ENCODE measurements around the gene SLC16A6. TPM values are rescaled to one million over a fixed set of nuclear protein-coding genes. Genes with fewer than 3 reads are reported as not detected.

The SLC16A6 gene
- polyA plus RNA-seq, 1 of the 3 experiments (the other 2 are of a cell fraction): not detected

DNA sequence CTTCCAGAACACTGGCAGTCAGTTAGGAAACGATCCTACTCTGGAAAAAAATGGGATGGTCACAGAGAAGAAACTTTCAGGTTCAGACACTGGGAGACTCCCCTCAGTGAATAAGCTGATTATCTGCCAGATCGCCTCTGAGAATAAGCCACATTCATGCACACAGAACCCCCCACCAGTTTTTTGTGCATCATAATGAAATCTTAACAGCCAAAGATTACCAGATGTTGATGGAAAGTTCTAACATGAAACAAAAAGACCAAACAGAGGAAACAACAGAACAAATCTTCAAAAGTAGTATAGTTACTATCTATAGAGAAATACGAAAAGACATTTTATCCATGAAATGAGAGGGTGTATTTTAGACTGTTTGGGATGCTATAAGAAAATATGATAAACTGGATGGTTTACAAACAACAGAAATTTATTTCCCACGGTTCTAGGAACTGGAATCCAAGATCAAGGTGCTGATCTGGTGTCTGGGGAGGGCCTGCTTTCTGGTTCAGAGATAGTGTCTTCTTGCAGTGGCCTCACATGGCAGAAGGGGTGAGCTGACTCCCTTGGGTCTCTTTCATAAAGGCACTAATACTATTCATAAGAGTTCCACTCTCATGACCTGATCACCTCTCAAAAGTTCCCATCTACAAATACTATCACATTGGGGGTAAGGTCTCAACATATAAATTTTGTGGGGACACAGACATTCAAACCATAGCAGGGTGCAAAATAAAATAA is 51.1 kb downstream of the SLC16A6 start:
- WGBS (ENCODE audit: low lambda C conversion rate): 67% methylated on average over 4 of the region's 4 CpGs
- Histone ChIP-seq H3K79me2 (ENCODE audit: insufficient read depth) (no peaks in the 10 kb centered on the region), H3K4me2 (no peak overlapping the region), H3K36me3 (replicated peaks in 1 of 2; ENCODE audit: control insufficient read depth in 1 of 2, insufficient read depth in 2 of 2, low read length in 1 of 2) (no peaks in the 10 kb centered on the region), H3K4me3 (ENCODE audit: low read depth in 2 of 2, low read length in 1 of 2) (no peak overlapping the region), H3K9ac (no peak overlapping the region), H3K27ac (ENCODE audit: low read depth in 2 of 2, low read length in 1 of 2) (no peak overlapping the region), H3F3A (replicated peaks; ENCODE audit: insufficient read depth) (peaks cover 4% of the 10 kb centered on the region), H3K27me3 (ENCODE audit: insufficient read depth) (no peaks in the 10 kb centered on the region), H4K20me1 (ENCODE audit: insufficient read depth) (no peaks in the 10 kb centered on the region), H3K4me1 (ENCODE audit: control insufficient read depth in 1 of 2, insufficient read depth in 2 of 2, low read depth in 1 of 2, low read length in 1 of 2) (peaks cover 0 to 2% of the 10 kb centered on the region in 2 experiments; a peak in 1 of 4 replicates), H2AFZ (ENCODE audit: low read depth) (no peak overlapping the region), H3K9me3 (no peaks in the 10 kb centered on the region), H3K9me2 (no peaks in the 10 kb centered on the region)
- TF ChIP-seq SIN3A (IDR thresholded peaks at IDR 0.05; ENCODE audit: borderline replicate concordance, low read depth, low read length) (no peak), CHD2 (IDR thresholded peaks at IDR 0.05; ENCODE audit: low read length, partially characterized antibody) (no peak)
- TF ChIP-seq, protein P1, sequence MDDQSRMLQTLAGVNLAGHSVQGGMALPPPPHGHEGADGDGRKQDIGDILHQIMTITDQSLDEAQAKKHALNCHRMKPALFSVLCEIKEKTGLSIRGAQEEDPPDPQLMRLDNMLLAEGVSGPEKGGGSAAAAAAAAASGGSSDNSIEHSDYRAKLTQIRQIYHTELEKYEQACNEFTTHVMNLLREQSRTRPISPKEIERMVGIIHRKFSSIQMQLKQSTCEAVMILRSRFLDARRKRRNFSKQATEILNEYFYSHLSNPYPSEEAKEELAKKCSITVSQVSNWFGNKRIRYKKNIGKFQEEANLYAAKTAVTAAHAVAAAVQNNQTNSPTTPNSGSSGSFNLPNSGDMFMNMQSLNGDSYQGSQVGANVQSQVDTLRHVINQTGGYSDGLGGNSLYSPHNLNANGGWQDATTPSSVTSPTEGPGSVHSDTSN (IDR thresholded peaks at IDR 0.05): no peak
- ChIA-PET CTCF (interaction anchor here (0.6 kb wide), 1 partner anchor 26 kb away, joined by 3 read pairs; no protein-coding TSS in a partner anchor), POLR2A (no interaction called here)
- DNase-seq: no peak

DNA sequence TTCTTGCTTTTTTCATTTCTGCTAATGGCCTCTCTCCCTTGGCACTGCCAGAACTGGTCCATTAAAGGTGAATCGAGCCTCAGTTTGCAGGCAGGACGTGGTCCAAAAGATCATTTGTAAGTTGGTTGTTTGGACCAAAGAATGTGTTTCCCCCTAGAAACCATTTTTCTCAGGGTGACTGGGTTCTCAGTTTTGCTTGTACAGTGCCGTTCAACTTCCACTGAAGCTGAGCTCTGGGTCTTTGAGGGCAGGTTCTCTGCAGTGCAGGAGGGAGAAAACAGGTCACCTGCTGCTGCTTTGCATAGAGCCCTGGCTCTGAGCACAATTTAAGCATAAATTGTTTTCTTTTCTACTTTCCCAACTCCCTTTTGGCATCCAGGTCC is 52.1 kb downstream of the SLC16A6 start:
- H3K9me2 ChIP-seq: no peaks in the 10 kb centered on the region
- H3K9ac ChIP-seq: no peak overlapping the region
- 87% methylated on average over 3 of the region's 3 CpGs for WGBS (ENCODE audit: low lambda C conversion rate)
- TF ChIP-seq TEAD4 (IDR thresholded peaks at IDR 0.05; ENCODE audit: borderline replicate concordance, insufficient read depth) (no peak), SIN3A (IDR thresholded peaks at IDR 0.05; ENCODE audit: borderline replicate concordance, low read depth, low read length) (no peak)
- H3K27me3 ChIP-seq (ENCODE audit: insufficient read depth): no peaks in the 10 kb centered on the region
- H4K20me1 ChIP-seq (ENCODE audit: insufficient read depth): no peaks in the 10 kb centered on the region
- CTCF ChIA-PET: interaction anchor here (1.0 to 2.1 kb wide), 2 partner anchors 33 to 66 kb away, joined by 3 to 8 read pairs; no protein-coding TSS in a partner anchor
- H3K4me1 ChIP-seq (ENCODE audit: control insufficient read depth in 1 of 2, insufficient read depth in 2 of 2, low read depth in 1 of 2, low read length in 1 of 2): peaks cover 0 to 2% of the 10 kb centered on the region in 2 experiments; a peak in 1 of 4 replicates
- no peaks in the 10 kb centered on the region for H3K9me3 ChIP-seq
- no peak overlapping the region for H3K27ac ChIP-seq (ENCODE audit: low read depth in 2 of 2, low read length in 1 of 2)
- no peak overlapping the region for H3K4me2 ChIP-seq
- H3K4me3 ChIP-seq (ENCODE audit: low read depth in 2 of 2, low read length in 1 of 2): no peak overlapping the region
- H2AFZ ChIP-seq (ENCODE audit: low read depth): no peak overlapping the region
- H3K36me3 ChIP-seq (replicated peaks in 1 of 2; ENCODE audit: control insufficient read depth in 1 of 2, insufficient read depth in 2 of 2, low read length in 1 of 2): no peaks in the 10 kb centered on the region
- no peaks in the 10 kb centered on the region for H3K79me2 ChIP-seq (ENCODE audit: insufficient read depth)
- POLR2A ChIA-PET: no interaction called here
- H3F3A ChIP-seq (replicated peaks; ENCODE audit: insufficient read depth): peaks cover 4% of the 10 kb centered on the region
- no peak for DNase-seq

DNA sequence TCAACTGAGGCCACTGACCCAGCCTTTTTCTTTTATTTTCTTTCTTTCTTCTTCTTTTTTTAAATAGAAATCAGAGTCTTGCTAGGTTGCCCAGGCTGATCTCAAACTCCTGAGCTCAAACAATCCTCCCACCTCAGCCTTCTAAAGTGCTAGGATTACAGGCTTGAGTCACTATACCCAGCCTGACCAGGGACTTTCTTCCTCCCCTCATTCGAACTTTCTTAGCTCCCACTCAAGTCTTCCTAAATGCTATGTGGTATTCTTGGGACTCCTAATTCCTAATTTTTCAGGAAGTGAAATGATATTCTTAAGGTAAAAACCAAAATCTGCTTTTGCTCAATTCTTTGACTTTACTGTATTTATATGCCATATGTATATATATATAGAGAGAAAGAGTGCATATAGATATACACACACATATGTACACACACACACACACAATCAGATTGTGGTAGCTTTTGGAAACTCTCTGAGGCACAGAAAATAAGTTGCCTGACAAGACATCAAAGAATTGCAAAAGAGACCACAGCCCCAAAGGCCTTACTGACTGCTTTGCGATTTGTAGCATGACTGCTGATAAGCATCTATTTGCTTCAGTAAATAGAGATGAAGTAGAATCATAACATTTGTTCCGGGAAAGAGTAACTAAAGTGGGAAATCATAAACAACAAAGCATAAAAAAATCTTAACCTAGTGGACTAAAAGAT is 52.6 kb downstream of the SLC16A6 start:
- H3K27ac ChIP-seq (ENCODE audit: low read depth in 2 of 2, low read length in 1 of 2): no peak overlapping the region
- H3F3A ChIP-seq (replicated peaks; ENCODE audit: insufficient read depth): peaks cover 4% of the 10 kb centered on the region
- no peak overlapping the region for H3K9ac ChIP-seq
- H3K9me2 ChIP-seq: no peaks in the 10 kb centered on the region
- ChIA-PET CTCF (interaction anchor here (0.6 to 2.1 kb wide), 3 partner anchors 33 to 1821 kb away, joined by 3 to 8 read pairs (median 3); no protein-coding TSS in a partner anchor), POLR2A (no interaction called here)
- H3K4me3 ChIP-seq (ENCODE audit: low read depth in 2 of 2, low read length in 1 of 2): no peak overlapping the region
- H3K4me1 ChIP-seq (ENCODE audit: control insufficient read depth in 1 of 2, insufficient read depth in 2 of 2, low read depth in 1 of 2, low read length in 1 of 2): peaks cover 0 to 2% of the 10 kb centered on the region in 2 experiments; a peak in 1 of 4 replicates
- no peak overlapping the region for H2AFZ ChIP-seq (ENCODE audit: low read depth)
- no peaks in the 10 kb centered on the region for H3K79me2 ChIP-seq (ENCODE audit: insufficient read depth)
- no peak overlapping the region for H3K4me2 ChIP-seq
- WGBS (ENCODE audit: low lambda C conversion rate): 76% methylated on average over 3 of the region's 3 CpGs
- H3K27me3 ChIP-seq (ENCODE audit: insufficient read depth): no peaks in the 10 kb centered on the region
- H3K36me3 ChIP-seq (replicated peaks in 1 of 2; ENCODE audit: control insufficient read depth in 1 of 2, insufficient read depth in 2 of 2, low read length in 1 of 2): no peaks in the 10 kb centered on the region
- no peaks in the 10 kb centered on the region for H3K9me3 ChIP-seq
- no peaks in the 10 kb centered on the region for H4K20me1 ChIP-seq (ENCODE audit: insufficient read depth)
- DNase-seq: no peak
- TF ChIP-seq SIN3A (IDR thresholded peaks at IDR 0.05; ENCODE audit: borderline replicate concordance, low read depth, low read length) (no peak), CHD2 (IDR thresholded peaks at IDR 0.05; ENCODE audit: low read length, partially characterized antibody) (no peak), GABPA (IDR thresholded peaks at IDR 0.05; ENCODE audit: low read depth) (no peak), RCOR1 (IDR thresholded peaks at IDR 0.05; ENCODE audit: low read length) (no peak), RFX5 (IDR thresholded peaks at IDR 0.05; ENCODE audit: low read length) (no peak), TCF12 (IDR thresholded peaks at IDR 0.05) (no peak), TEAD4 (IDR thresholded peaks at IDR 0.05; ENCODE audit: borderline replicate concordance, insufficient read depth) (no peak), RAD21 (IDR thresholded peaks at IDR 0.05; ENCODE audit: low read length) (no peak), JUND (IDR thresholded peaks at IDR 0.05) (no peak)
- TF ChIP-seq, protein P2, sequence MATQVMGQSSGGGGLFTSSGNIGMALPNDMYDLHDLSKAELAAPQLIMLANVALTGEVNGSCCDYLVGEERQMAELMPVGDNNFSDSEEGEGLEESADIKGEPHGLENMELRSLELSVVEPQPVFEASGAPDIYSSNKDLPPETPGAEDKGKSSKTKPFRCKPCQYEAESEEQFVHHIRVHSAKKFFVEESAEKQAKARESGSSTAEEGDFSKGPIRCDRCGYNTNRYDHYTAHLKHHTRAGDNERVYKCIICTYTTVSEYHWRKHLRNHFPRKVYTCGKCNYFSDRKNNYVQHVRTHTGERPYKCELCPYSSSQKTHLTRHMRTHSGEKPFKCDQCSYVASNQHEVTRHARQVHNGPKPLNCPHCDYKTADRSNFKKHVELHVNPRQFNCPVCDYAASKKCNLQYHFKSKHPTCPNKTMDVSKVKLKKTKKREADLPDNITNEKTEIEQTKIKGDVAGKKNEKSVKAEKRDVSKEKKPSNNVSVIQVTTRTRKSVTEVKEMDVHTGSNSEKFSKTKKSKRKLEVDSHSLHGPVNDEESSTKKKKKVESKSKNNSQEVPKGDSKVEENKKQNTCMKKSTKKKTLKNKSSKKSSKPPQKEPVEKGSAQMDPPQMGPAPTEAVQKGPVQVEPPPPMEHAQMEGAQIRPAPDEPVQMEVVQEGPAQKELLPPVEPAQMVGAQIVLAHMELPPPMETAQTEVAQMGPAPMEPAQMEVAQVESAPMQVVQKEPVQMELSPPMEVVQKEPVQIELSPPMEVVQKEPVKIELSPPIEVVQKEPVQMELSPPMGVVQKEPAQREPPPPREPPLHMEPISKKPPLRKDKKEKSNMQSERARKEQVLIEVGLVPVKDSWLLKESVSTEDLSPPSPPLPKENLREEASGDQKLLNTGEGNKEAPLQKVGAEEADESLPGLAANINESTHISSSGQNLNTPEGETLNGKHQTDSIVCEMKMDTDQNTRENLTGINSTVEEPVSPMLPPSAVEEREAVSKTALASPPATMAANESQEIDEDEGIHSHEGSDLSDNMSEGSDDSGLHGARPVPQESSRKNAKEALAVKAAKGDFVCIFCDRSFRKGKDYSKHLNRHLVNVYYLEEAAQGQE (IDR thresholded peaks at IDR 0.05; ENCODE audit: low read depth, low read length): no peak
- TF ChIP-seq, protein P3, sequence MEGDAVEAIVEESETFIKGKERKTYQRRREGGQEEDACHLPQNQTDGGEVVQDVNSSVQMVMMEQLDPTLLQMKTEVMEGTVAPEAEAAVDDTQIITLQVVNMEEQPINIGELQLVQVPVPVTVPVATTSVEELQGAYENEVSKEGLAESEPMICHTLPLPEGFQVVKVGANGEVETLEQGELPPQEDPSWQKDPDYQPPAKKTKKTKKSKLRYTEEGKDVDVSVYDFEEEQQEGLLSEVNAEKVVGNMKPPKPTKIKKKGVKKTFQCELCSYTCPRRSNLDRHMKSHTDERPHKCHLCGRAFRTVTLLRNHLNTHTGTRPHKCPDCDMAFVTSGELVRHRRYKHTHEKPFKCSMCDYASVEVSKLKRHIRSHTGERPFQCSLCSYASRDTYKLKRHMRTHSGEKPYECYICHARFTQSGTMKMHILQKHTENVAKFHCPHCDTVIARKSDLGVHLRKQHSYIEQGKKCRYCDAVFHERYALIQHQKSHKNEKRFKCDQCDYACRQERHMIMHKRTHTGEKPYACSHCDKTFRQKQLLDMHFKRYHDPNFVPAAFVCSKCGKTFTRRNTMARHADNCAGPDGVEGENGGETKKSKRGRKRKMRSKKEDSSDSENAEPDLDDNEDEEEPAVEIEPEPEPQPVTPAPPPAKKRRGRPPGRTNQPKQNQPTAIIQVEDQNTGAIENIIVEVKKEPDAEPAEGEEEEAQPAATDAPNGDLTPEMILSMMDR (IDR thresholded peaks at IDR 0.05): no peak
